ENCODE results near the gene TOPBP1.

GRCh38 chr3:133709139-133709750, 47.5 kb upstream of the TOPBP1 start:
- TF ChIP-seq EZH2phosphoT487 (IDR thresholded peaks at IDR 0.05; ENCODE audit: unreplicated experiment): no peak
- TF ChIP-seq CTCF (conservative IDR thresholded peaks at IDR 0.05; ENCODE audit: low read depth in 2 of 2): no peak
- TF ChIP-seq REST (IDR thresholded peaks at IDR 0.05; ENCODE audit: unreplicated experiment): no peak
- no peak for TF ChIP-seq EZH2 (IDR thresholded peaks at IDR 0.05; ENCODE audit: low read depth, unreplicated experiment)
- no peak for TF ChIP-seq CREB1 (CRISPR knock-in tag; IDR thresholded peaks at IDR 0.05; ENCODE audit: low read depth)
